WTC11 (cell line): ENCODE measurements around the gene MEIS2.

Source experiments
- ETV6 ChIP-seq: sonication (generic); formaldehyde crosslinking; IDR thresholded peaks from 2 replicates; pipeline ENCODE4 v1.8.1; 2022; ENCODE audit warnings: mild to moderate bottlenecking, missing genetic modification reagents
- JAZF1 ChIP-seq: fragments of 250-450 bp; sonication (Bioruptor Pico); IDR thresholded peaks from 2 replicates; pipeline ENCODE4 v1.9.0; 2021; ENCODE audit warnings: moderate library complexity, mild to moderate bottlenecking, inconsistent platforms
- SMAD4 ChIP-seq: sonication (generic); formaldehyde crosslinking; IDR thresholded peaks from 2 replicates; pipeline ENCODE4 v1.8.0; 2022; ENCODE audit warnings: mild to moderate bottlenecking, missing genetic modification reagents
- ZNF138 ChIP-seq: sonication (generic); formaldehyde crosslinking; conservative IDR thresholded peaks from 2 replicates; pipeline ENCODE4 v1.8.1; 2022; ENCODE audit warnings: mild to moderate bottlenecking, moderate library complexity, missing genetic modification reagents
- ZNF232 ChIP-seq: sonication (generic); formaldehyde crosslinking; IDR thresholded peaks from 2 replicates; pipeline ENCODE4 v1.8.0; 2022; ENCODE audit warnings: mild to moderate bottlenecking, missing genetic modification reagents
- TF ChIP-seq, protein P1 (sequence below): sonication (generic); formaldehyde crosslinking; IDR thresholded peaks from 2 replicates; pipeline ENCODE4 v1.8.1; 2023; ENCODE audit warnings: mild to moderate bottlenecking, missing genetic modification reagents
- TF ChIP-seq, protein P2 (sequence below): sonication (generic); formaldehyde crosslinking; conservative IDR thresholded peaks from 2 replicates; pipeline ENCODE4 v1.8.1; 2022; ENCODE audit warnings: mild to moderate bottlenecking, missing genetic modification reagents

DNA sequence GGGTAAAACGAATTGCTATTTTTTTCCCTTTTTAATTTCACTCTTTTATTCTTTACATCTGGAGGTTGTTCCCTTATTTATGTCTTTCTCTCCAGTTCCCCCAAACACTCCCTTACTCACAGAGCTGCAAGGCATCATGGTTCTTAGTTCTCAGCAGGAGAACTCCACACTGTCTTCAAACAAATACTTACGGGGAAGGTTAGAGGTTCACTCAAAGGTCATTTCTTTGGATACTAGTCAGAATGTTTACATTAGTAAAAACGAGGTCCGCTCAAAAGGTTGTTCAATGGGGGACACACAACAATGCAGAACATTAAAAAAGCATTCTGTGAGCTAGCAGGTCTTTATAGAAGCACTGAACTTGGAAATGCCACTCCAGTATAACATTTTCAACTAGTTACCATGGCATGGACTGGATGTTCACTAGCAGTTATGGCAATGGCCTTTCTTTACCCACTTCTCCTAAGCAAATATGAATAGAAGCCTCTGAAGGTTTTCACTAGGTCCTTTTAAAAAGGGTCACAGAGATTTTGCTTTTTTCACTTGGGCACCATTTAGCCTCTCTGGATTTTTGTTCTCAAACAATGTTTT is 201.7 kb downstream of the MEIS2 start:
- TF ChIP-seq JAZF1 (no peak), SMAD4 (CRISPR knock-in tag) (no peak), ETV6 (CRISPR knock-in tag) (no peak), ZNF138 (CRISPR knock-in tag) (no peak), ZNF232 (CRISPR knock-in tag) (no peak)
- TF ChIP-seq, protein P1, sequence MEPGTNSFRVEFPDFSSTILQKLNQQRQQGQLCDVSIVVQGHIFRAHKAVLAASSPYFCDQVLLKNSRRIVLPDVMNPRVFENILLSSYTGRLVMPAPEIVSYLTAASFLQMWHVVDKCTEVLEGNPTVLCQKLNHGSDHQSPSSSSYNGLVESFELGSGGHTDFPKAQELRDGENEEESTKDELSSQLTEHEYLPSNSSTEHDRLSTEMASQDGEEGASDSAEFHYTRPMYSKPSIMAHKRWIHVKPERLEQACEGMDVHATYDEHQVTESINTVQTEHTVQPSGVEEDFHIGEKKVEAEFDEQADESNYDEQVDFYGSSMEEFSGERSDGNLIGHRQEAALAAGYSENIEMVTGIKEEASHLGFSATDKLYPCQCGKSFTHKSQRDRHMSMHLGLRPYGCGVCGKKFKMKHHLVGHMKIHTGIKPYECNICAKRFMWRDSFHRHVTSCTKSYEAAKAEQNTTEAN (CRISPR knock-in tag) = no peak
- TF ChIP-seq, protein P2, sequence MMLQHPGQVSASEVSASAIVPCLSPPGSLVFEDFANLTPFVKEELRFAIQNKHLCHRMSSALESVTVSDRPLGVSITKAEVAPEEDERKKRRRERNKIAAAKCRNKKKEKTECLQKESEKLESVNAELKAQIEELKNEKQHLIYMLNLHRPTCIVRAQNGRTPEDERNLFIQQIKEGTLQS (CRISPR knock-in tag) = no peak
